ENCODE measurements around the gene EXD3. TPM values are rescaled to one million over a fixed set of nuclear protein-coding genes. Genes with fewer than 3 reads are reported as not detected.
A peak's percentile ranks its signal among the peaks of the same experiment; 100 is the strongest.
"Not testable (repeated sequence)": the region's sequence is repeated elsewhere in the genome, so short reads cannot be mapped to it uniquely, and the experiment has no call there.

The EXD3 gene
- total RNA-seq, 1 experiment from 2014 or later, result 14.1 TPM

- not testable (repeated sequence) for DNase-seq (ENCODE audit: low spot score)
Observed at GRCh38 chr9:137339908-137340462, 83.0 kb downstream of the EXD3 start.

DNA sequence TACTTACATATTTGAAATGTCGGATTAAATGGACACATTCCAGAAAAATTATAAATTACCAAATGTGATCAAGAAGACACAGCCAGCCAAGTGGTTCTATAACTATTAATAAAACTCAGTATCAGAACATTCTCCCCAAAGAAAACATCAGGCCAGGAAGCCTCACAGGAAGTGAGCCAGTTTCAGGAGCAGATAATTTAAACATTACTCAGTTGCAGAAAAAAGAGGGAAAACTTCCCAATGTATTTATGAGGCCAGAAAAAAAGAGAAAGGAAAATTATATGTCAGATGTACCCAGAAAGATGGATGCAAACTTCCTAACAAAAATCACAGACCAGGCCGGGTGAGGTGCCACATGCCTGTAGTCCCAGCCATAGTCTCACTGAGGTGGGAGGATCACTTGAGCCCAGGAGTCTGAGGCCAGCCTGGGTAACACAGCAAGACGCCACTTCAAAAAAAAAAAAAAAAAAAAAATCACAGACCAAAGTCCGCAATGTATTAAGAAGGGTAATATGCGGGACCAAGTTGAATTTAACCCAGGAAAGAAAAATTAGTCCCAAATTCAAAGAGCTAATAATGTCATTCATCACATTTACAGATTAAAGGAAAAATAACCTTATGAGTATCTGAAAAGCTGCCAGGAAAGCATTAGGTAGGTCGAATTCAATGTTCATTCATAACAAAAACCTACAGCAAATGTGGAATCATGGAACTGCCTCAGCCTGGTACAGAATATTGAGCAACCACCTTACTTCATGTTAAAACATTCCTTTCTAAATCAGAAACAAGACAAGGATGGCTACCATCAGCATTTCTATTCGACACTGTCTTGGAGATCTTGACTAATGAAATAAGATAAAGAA, 83.7 kb downstream of the EXD3 start:
- no peak for DNase-seq (ENCODE audit: low spot score)

DNA sequence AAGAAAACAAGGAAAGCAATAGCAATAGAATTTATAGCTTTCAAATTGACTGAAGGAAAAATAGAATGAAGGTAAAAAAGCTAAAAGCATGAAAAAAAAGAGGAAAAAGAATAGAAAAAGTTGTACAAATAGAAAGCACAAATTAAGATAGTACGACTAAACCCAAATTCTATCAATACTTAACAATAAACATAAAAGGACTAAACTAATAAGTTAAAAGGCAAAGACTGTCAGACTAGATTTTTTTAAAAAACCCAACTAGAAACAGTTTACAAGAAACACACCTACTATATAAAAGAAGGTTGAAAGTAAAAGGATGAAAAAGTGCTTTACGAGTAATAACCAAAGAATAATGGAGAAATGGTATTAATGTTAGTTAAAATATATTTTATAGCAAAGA, 86.2 kb downstream of the EXD3 start:
- DNase-seq (ENCODE audit: low spot score), result no peak

- DNase-seq (ENCODE audit: low spot score), result no peak
Observed at GRCh38 chr9:137333016-137333671, 89.8 kb downstream of the EXD3 start.

DNA sequence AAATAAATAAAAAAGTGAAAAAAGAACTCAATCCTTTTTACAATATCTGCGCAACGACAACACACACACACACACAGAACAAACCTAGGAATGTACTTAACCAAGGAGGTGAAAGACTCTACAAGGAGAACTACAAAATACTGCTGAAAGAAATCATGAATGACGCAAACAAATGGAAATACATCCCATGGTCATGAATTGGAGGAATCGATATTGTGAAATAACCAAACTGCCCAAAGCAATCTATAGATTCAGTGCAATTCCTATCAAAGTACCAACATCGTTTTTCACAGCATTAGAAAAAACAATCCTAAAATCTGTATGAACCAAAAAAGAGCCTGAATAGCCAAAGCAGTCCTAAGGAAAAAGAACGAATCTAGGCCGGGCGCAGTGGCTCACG, 91.0 kb downstream of the EXD3 start:
- DNase-seq (ENCODE audit: low spot score), result no peak

- no peak for DNase-seq (ENCODE audit: low spot score)
Observed at GRCh38 chr9:137330689-137331088, 92.3 kb downstream of the EXD3 start.

GRCh38 chr9:137329590-137329989, 93.4 kb downstream of the EXD3 start:
- not testable (repeated sequence) for DNase-seq (ENCODE audit: low spot score)

GRCh38 chr9:137327641-137328550, 95.1 kb downstream of the EXD3 start:
- not testable (repeated sequence) for DNase-seq (ENCODE audit: low spot score)

DNA sequence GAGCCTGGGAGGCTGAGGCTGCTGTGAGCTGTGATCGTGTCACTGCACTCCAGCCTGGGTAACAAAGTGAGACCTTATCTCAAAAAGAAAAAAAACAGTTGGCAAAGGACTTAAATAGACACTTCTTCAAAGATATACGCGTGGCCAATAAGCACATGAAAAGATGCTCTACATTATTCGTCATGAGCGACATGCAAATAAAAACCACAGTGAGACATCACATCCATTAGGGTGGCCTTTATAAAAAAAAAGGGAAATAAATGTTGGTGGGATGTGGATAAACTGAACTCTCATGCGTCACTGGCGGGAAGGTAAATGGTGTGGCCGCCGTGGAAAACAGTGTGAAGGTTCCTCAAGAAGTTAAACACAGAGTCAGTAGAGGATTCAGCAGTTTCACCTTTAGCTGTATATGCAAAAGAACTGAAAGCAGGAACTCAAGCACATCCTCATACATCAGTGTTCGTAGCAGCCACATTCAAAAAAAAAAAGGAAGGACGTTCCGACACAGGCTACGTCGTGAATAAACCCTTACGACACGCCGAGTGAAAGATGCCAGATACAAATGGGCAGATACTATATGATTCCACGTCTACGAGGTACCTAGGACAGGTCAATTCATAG, 96.4 kb downstream of the EXD3 start:
- DNase-seq (ENCODE audit: low spot score), result no peak

- no peak for DNase-seq (ENCODE audit: low spot score)
Observed at GRCh38 chr9:137325799-137326198, 97.2 kb downstream of the EXD3 start.

- no peak for DNase-seq (ENCODE audit: low spot score)
Observed at GRCh38 chr9:137325124-137325523, 97.8 kb downstream of the EXD3 start.

DNA sequence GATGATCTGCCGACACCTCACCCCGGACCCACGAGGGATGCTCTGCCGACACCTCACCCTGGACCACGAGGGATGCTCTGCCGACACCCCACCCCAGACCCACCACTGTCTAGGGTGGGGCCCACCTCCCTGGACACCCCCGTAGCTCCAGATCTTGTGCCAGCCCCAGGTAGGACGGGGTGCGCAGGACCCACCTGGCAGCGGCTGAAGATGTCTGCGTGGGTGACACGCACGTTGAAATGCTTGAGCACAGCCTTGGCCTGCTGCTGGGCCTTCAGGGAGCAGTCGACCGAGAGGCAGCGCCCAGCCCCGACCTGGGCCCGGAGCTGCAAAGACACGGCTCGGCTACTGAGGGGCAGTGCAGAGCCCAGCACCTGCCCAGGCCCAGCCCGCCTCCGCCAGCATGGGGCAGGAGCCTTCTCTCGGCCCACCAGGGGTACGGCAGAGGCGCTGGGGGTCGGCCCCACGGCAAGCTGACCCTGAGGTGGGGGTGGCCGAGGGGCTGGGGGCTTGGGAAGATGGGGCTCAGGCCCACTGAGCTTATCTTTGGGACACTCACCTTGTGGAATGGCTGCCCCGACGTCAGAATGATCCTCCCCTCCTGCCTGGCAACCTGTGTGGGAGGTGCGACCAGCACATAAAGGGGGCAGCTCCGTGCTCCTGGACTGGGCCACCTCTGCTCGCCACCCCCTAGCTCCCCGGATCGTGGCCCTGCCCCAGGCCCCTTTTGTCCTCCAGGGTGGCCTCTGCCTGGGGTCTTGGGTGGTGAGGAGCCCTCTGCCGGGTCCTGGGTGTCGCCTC, 99.2 kb downstream of the EXD3 start:
- no peak for DNase-seq (ENCODE audit: low spot score)

DNA sequence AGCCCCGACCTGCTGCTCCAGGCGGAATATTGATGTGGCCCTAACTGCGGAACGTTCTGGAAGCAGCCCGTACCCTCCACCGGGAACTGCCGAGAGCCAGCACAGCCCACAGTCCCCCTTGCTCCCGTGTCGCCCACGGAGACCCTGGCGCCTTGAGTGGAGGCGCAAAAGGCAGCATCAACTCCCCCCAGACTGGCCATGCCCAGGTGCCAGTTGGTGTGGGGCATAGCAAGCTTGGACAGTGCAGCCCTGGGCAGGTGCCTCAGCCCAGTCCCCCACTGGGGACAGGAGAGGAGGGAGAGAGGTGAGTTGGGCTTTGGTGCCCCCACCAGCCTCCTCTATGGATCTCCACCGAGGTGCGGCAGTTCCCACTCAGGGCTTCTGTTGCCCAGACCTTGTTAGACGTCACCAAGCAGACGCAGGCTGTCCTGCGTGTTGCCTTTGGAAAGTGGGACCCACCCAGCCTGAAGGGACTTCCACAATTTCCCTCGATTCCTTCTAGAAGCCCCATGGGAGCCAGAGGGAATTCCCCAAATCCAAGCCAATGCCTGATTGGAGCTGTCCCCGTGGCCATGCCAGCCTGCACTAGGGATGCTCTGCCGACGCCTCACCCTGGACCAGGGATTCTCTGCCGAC, 101.1 kb downstream of the EXD3 start:
- no peak for DNase-seq (ENCODE audit: low spot score)

GRCh38 chr9:137320555-137321384, 102.2 kb downstream of the EXD3 start:
- no peak for DNase-seq (ENCODE audit: low spot score)

- DNase-seq (ENCODE audit: low spot score), result no peak
Observed at GRCh38 chr9:137319739-137320551, 103.0 kb downstream of the EXD3 start.

DNA sequence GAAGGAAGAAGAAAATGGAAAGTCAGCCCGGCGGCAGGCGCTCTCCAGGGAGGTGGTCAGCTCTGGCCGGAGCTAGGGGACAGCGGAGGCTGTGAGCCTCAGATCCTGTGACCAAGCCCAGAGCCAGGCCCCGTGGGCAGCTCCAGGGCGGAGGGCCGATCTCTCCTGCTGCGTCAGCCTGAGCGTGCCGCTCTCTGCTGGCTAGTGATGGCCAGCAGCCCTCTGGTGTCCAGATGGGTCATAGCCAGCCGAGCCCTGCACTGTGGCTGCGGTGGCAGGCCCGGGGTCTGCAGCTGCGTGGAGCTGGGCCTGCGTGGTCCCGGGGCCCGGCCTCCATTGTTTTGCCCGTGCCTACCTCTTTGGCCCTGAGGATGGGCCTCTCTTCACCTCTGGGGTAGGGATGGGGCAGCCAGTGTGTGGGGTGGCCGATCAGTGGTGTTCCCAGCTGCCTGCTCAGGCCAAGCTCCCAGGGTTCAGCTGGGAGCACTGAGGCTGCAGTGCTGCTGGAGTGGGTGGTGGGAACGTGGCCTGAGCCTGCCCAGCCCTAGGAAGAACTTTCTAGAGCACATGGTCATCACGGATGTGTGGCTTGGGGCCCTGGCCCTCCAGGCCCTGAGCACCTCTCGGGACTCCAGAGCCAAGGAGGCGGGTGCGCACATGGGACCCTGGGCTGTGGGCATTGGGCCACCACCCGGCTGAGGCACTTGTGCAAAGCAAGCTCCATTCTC, 103.8 kb downstream of the EXD3 start:
- DNase-seq (ENCODE audit: low spot score), result peak; percentile 39

GRCh38 chr9:137318602-137319001, 104.4 kb downstream of the EXD3 start:
- DNase-seq (ENCODE audit: low spot score), result no peak
